RWPE1 (cell line): ENCODE measurements around the gene MAML1.
A peak's percentile ranks its signal among the peaks of the same experiment; 100 is the strongest.

Experiments used
- CTCF ChIA-PET: fragments of 350-600 bp; sonication (Branson Sonifier 250); formaldehyde crosslinking; extraction: SDS; loops from one replicate; lab custom pipeline; 2021; lab: Yijun Ruan, JAX
- POLR2A ChIA-PET: fragments of 400-600 bp; formaldehyde crosslinking; extraction: SDS; loops from one replicate; lab custom pipeline; 2020; ENCODE audit warnings: antibody characterized with exemption; ENCODE audit not compliant: low non-redundant PET; lab: Yijun Ruan, JAX
- DNase-seq: peaks from one replicate; pipeline ENCODE4 v3.0.0; 2012; ENCODE audit warnings: low spot score
- H3K27ac ChIP-seq: fragments of 450-650 bp; 2 replicates; pipeline ENCODE4 v1.5.1; 2017
- TF ChIP-seq, protein P1 (sequence below): fragments of 450-650 bp; conservative IDR thresholded peaks from 2 replicates; pipeline ENCODE4 v1.5.1; 2017; ENCODE audit warnings: low read depth, mild to moderate bottlenecking

The MAML1 gene

DNA sequence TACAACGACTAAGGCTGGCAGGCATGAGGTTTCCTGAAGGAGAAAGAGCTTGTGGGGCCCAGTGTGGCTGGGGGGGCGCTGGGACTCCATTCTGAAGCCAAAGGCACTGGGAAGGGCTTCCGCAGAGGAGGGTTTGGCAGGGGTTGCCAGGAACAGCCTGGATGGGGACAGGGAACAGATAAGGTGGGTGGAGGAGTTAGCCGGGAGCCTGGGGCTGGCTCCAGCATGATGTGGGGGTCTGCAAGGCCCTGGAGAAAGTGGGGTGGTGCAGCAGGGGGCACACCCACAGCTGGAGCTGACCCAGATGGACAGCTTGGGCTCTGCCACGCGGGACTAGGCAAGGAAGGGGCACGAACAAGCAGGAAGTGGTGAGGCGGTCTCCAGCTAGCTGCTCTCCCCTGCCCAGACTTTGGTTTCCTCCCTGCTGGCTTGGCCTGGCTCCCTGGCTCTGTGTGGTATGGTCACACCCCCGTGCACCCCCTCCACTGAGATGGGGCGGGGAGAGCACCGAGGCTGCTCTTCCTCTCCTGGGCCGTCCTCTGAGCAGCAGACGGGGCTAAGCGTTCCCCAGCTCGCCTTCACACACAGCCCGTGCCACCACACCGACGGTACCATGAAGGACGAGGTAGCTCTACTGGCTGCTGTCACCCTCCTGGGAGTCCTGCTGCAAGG lies 61.0 kb downstream of the MAML1 start, which contains the start of gene LTC4S:
Gene LTC4S, plus strand, starts transcription at position 519 of the 672 bp plus-strand sequence. Its CDS starts 95 bp downstream, at position 614.
- ChIA-PET CTCF (interaction anchor here (1.2 to 7.0 kb wide), 2 partner anchors 20 to 30 kb away, joined by 3 to 39 read pairs; no protein-coding TSS in a partner anchor), POLR2A (interaction anchor here (1.0 kb wide), 1 partner anchor 31 kb away, joined by 3 read pairs; no protein-coding TSS in a partner anchor)
- no peak for DNase-seq
- peak within 1 kb of the TSS; percentile 86 for H3K27ac ChIP-seq
- TF ChIP-seq, protein P1, sequence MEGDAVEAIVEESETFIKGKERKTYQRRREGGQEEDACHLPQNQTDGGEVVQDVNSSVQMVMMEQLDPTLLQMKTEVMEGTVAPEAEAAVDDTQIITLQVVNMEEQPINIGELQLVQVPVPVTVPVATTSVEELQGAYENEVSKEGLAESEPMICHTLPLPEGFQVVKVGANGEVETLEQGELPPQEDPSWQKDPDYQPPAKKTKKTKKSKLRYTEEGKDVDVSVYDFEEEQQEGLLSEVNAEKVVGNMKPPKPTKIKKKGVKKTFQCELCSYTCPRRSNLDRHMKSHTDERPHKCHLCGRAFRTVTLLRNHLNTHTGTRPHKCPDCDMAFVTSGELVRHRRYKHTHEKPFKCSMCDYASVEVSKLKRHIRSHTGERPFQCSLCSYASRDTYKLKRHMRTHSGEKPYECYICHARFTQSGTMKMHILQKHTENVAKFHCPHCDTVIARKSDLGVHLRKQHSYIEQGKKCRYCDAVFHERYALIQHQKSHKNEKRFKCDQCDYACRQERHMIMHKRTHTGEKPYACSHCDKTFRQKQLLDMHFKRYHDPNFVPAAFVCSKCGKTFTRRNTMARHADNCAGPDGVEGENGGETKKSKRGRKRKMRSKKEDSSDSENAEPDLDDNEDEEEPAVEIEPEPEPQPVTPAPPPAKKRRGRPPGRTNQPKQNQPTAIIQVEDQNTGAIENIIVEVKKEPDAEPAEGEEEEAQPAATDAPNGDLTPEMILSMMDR = no peak

DNA sequence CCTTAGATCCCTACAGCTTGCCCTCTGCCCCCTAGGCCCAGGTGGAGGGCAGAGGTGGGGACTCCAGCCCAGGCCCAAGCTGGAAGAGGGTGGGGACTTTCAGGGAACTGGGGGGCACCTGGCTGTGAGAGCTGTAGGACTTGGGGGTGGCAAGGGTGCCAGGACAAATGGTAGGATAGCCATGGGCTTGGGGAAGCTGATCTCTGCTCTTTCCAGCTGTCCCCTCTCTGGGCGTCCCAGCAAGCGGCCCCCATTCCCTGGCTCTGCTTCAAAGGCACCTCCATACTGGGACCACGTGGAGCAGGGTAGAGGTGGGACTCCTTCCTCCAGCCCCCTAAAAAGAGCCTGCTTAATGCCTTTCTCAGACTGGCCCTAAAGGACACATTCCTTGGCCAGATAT lies 61.5 kb downstream of the MAML1 start:
- ChIA-PET CTCF (interaction anchor here (1.2 to 7.0 kb wide), 2 partner anchors 20 to 31 kb away, joined by 3 to 39 read pairs; no protein-coding TSS in a partner anchor), POLR2A (interaction anchor here (1.0 kb wide), 1 partner anchor 31 kb away, joined by 3 read pairs; no protein-coding TSS in a partner anchor)
- TF ChIP-seq, protein P1 = no peak
- peak overlapping the region; percentile 86 for H3K27ac ChIP-seq
- no peak for DNase-seq

DNA sequence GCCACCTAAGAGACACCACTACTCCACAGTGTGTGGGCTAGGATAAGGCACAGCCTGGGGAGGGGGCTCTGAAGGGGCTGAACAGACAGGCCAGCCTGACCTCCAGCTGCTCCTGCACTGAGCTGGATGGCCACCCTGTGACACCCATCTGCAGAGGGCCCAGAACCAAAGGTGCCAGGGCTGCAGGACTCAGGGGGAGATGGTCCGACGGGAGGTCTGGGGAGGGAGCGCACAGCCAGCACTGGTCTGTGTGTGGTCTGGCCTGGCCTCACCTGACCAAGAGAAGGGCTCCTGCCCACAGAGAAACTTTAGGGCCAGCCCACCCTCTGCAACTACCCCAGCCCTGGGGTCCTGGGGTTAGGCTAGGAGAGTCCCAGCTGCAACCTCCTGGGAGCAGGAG lies 62.0 kb downstream of the MAML1 start:
- ChIA-PET CTCF (interaction anchor here (1.2 to 7.0 kb wide), 2 partner anchors 21 to 31 kb away, joined by 3 to 39 read pairs; no protein-coding TSS in a partner anchor), POLR2A (interaction anchor here (0.6 to 0.7 kb wide), 3 partner anchors 12 to 423 kb away, joined by 3 to 5 read pairs (median 4); no protein-coding TSS in a partner anchor)
- DNase-seq = no peak
- H3K27ac ChIP-seq = peak overlapping the region; percentile 86
- TF ChIP-seq, protein P1 = no peak

DNA sequence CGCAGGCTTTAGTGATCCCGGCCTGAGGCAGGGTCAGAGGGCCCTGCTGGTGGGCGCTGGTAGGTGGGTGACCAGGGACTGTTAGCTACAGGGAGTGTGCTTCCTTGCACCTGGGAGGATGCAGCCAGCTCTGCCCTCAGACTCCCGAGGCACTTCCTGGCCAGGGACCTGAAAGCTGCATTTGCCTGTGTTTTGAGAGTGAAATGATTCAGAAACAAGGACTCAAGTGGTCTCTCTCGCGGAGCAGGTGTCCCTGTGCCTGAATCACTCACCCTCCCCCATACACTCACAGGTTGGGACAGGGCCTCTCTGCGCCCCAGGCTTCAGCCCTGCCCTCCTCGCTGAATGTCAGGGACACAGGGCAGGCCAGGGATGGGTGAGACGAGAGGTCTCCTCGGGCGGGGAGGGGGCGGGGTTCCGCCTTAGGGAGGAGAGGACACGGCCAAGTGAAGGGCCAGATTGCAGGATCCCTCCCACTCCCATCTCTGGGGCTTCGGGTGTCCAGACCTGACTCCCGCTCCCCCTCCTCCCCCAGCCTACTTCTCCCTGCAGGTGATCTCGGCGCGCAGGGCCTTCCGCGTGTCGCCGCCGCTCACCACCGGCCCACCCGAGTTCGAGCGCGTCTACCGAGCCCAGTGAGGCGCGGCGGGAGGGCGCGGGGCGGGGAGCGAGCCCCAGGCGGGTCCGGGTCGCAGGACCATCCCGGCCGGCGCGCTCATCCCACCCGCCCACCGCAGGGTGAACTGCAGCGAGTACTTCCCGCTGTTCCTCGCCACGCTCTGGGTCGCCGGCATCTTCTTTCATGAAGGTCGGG lies 62.6 kb downstream of the MAML1 start:
- DNase-seq = peak; percentile 40
- ChIA-PET CTCF (interaction anchor here (0.6 to 7.0 kb wide), 4 partner anchors 32 to 173 kb away, joined by 3 to 39 read pairs (median 4); no protein-coding TSS in a partner anchor), POLR2A (interaction anchor here (0.6 to 0.8 kb wide), 4 partner anchors 10 to 423 kb away, joined by 3 to 5 read pairs (median 4); no protein-coding TSS in a partner anchor)
- peak overlapping the region; percentile 86 for H3K27ac ChIP-seq
- TF ChIP-seq, protein P1 = no peak

DNA sequence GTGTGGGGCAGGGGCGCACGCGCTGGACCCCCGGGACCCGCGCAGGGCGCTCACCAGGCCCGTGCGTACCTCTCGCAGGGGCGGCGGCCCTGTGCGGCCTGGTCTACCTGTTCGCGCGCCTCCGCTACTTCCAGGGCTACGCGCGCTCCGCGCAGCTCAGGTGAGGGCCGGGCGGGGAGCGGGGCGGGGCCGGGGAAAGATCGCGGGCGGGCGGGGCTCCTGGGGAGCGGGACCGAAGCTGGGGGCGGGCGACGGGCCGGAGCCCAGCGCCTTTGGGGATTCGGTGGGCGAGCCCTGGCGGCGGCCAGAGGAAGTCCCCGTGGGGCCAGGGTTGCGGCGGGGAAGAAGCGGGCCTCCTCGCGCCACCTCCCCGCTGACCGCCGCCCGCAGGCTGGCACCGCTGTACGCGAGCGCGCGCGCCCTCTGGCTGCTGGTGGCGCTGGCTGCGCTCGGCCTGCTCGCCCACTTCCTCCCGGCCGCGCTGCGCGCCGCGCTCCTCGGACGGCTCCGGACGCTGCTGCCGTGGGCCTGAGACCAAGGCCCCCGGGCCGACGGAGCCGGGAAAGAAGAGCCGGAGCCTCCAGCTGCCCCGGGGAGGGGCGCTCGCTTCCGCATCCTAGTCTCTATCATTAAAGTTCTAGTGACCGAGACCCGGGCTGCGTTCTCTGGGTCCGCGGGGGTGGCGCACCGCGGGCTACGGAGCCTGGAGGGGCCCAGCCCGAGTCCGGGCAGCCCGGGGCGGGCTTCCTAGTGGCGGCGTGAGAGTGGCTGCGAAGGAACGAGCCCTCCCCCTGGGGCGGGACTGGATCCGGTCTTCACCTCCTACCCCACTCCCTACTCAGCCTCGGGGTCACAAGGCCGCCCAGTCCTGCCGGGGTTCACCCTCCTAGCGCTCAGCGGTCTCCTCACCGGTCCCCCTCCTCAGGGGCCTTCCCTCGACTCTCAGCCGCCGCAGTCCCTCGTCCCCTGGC lies 63.5 kb downstream of the MAML1 start:
- POLR2A ChIA-PET = interaction anchor here (0.7 to 0.8 kb wide), 2 partner anchors 9 to 25 kb away, joined by 4 read pairs; partner anchors contain the start of gene SQSTM1
- TF ChIP-seq, protein P1 = peak; percentile 95
- peak overlapping the region; percentile 86 for H3K27ac ChIP-seq
- peak; percentile 80 for DNase-seq
- CTCF ChIA-PET = interaction anchor here (0.6 to 7.0 kb wide), 6 partner anchors 16 to 173 kb away, joined by 3 to 39 read pairs (median 3); no protein-coding TSS in a partner anchor
